GM21825 (cell line): ENCODE data around the gene SLK.

ENCODE experiments used
- ATAC-seq: cut with Tn5 transposase; IDR thresholded peaks from one replicate; pipeline ENCODE4 v1.9.1; 2021; ENCODE audit warnings: mild to moderate bottlenecking, moderate library complexity; ENCODE audit not compliant: unreplicated experiment

Gene SLK

DNA sequence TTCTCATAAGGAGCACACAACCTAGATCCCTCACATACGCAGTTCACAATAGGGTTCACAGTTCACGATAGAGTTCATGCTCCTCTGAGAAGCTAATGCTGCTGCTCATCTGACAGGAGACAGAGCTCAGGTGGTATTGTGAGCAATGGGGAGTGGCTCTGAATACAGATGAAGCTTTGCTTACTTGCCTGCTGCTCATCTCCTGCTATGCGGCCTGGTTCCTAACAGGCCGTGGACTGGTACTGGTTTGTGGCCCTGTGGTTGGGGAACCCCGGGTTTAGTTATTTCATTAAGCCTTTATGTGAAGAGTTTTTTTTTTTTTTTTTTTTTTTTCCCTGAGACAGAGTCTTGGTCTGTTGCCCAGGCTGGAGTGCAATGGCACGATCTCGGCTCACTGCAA, 19.4 kb downstream of the SLK start:
- no peak for ATAC-seq

GRCh38 chr10:103990121-103990520, 23.2 kb downstream of the SLK start:
- ATAC-seq: no peak

GRCh38 chr10:103990531-103990930, 23.6 kb downstream of the SLK start:
- no peak for ATAC-seq

DNA sequence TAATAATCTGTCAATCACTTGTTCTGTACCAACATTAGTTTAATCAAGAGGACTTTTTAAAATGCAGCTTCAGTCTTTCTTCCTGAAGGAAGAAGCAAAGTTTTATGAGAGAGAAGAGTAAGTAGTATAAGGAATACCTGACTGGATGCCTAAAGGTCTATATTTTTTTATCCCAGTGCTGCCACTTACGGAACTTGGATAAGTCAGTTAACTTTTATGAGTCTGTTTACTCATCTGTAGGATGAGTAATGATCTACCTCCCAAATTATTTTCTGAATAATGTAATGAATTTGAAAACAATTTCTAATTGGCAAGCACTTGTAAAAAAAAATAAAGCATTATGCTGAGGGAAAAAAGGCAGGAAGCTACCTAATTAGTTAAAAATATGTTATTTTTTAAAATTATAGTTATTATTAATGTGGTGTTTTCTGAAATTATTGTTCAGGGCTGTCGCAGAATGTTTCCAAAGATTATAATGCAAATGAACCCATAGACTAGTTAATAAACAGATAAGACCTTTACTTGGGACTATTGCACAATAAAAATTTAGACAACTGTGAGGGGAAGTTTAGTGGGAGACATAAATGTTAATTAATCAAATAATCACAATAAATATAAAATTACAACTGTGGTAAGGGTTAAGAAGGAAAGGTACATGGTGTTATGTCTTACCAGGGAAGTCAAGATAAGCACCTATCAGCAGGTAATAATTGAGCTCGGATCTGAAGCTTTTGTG, 24.6 kb downstream of the SLK start:
- no peak for ATAC-seq

GRCh38 chr10:103995134-103995533, 28.2 kb downstream of the SLK start:
- ATAC-seq: no peak

DNA sequence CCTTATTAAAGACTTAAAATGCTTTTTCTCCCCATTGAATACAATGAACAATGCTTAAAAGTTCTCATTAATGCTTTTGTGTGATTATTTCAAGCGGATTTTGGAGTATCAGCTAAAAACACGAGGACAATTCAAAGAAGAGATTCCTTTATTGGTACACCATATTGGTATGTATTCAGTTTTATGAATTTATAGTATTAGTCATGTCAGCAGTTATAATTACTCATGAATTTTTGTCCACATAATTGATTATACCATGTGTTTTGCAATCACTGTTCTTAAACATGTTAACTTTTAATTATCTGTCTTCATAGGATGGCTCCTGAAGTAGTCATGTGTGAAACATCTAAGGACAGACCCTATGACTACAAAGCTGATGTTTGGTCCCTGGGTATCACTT, 31.9 kb downstream of the SLK start:
- no peak for ATAC-seq

DNA sequence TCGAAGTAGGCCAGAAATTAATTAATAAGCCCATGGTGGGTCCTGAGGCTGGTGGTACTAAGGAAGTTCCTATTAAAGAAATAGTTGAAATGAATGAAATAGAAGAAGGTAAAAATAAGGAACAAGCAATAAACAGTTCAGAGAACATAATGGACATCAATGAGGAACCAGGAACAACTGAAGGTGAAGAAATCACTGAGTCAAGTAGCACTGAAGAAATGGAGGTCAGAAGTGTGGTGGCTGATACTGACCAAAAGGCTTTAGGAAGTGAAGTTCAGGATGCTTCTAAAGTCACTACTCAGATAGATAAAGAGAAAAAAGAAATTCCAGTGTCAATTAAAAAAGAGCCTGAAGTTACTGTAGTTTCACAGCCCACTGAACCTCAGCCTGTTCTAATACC, 36.0 kb downstream of the SLK start:
- no peak for ATAC-seq

GRCh38 chr10:104005172-104005863, 38.4 kb downstream of the SLK start:
- ATAC-seq: no peak

DNA sequence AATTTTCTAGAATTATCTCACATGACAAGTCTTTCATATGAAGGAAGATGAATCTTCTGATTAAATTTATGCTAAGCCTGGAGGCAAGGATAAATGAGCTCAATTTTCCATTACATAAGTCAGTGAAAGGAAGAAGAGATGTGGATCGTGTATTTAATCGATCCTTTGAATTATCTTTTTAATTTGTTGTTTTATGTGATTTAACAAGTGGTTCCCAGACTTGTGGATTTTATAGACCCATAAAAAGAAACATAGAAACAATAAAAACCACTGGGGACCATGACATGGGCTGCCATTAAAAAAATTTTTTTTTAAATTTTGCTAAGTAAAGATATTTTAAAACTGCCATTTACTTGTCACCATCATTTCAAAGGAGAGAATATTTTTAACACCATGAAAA, 45.0 kb downstream of the SLK start:
- ATAC-seq: no peak

GRCh38 chr10:104013489-104013888, 46.5 kb downstream of the SLK start:
- ATAC-seq: no peak

GRCh38 chr10:104014176-104014575, 47.2 kb downstream of the SLK start:
- ATAC-seq: no peak

DNA sequence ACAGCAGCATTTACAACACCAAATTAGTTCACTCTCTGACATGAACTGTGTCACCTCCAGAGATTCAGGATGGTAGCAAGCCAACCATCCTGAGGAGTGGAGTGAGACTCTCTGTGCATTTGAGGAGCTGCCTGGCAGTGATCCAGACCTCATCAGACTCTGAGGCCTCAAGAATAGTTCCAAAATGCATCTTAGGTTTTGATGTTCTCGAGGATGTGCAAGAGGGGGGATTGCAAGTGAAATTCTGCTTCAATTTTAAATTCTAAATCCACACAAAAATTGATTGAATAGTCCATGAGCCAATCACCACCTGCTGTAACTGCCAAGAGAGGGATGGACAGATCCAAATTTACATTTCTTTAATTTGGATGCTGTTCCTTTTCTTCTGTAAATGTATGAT, 49.7 kb downstream of the SLK start:
- ATAC-seq: no peak

DNA sequence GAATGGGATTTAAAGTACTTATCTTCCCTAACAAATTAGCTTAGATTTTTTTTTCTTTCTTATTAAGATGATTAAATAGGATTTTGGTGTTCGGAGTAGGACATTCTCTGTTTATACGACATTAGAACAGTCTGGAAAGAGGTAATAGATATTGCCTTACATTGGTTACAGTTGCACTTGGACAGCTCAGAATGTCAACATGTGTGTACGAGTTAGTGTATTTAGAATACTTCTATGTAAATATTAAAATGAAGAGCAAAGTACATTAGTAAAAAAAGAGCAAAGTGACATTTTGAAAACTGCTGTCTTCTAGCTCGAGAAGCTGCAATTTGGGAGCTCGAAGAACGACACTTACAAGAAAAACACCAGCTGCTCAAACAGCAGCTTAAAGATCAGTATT, 51.5 kb downstream of the SLK start:
- ATAC-seq: no peak

- ATAC-seq: no peak
These were observed 53.1 kb downstream of the SLK start for GRCh38 chr10:104020020-104020419.

- no peak for ATAC-seq
These were observed 54.3 kb downstream of the SLK start for GRCh38 chr10:104021246-104021645.

DNA sequence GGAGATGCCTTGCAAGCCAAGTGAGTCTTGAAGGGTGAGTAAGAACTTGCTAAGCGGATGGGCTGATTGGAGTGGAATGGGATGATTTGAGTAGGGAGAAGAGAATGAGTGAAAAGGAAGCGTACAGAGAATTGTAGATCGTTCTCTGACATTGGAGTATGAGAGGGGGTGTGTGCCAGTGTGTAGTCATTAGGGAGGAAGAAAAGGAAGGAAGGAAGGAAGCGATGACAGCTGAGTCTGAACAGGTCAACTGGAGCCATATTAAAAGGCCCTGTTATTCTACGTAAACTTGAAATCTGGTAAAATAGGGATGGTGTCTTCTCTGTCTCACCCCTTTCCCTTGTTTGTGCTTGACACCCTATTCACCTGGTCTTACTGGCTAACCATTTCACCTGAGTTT, 55.1 kb downstream of the SLK start:
- no peak for ATAC-seq

DNA sequence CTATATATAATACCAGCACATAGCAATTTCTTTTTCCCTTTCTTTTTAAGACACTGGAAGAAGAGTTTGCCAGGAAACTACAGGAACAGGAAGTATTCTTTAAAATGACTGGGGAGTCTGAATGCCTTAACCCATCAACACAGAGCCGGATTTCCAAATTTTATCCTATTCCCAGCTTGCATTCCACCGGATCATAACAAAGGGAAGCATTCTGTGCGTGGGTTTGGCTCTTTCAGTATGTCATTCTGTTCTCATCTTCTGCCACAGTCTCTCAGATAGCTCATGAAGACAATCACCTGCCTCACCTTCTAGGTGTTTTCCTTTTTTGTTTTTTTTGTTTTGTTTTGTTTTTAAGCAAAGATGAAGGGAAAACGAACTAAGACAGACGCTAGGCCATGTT, 58.6 kb downstream of the SLK start:
- no peak for ATAC-seq

DNA sequence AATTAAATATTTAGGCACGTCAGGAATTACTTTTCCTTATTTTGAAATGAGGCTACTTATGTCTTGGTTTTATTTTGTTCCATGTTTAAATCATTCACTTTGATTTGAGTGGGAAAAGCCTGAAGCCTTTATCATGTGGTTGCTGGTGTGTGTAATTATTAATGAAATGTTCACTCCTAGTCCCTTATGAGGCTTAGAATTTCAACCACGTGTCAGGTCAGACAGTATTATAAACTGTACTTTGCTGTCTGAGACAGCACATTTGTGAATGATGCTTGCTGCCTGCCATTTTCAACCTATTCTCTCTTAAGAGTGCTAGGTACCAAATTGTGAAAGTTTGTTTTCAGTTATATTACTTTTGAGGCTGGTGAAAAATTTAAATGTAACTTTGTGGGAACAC, 59.8 kb downstream of the SLK start:
- no peak for ATAC-seq

DNA sequence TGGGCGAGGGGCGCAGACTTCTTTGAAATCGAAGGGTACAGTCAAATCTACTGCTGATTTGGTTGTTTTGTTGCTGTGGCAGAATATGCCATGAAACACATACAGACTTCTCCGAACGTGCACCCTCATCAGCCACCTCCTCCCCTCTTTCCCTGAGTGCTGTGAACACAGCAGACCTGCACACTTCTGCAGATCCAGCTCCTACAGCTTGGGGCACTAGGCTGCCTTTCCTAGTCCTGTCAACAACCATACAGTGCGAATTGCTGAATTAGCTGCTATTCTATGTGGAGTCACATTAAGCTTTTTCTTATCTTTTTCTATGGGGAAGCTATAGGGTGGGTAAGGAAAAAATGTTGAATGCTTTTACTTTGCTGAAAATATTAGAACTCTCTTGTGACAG, 61.2 kb downstream of the SLK start:
- no peak for ATAC-seq

- no peak for ATAC-seq
These were observed 62.0 kb downstream of the SLK start for GRCh38 chr10:104028823-104029520.

GRCh38 chr10:104029521-104029860, 62.6 kb downstream of the SLK start:
- no peak for ATAC-seq

GRCh38 chr10:104031631-104032030, 64.7 kb downstream of the SLK start:
- no peak for ATAC-seq
